NCI-H2196 treated with DMSO at 0.1 percent for 48 hours (cell line): ENCODE data around the gene COL19A1.
"Not testable (repeated sequence)": the region's sequence is repeated elsewhere in the genome, so short reads cannot be mapped to it uniquely, and the experiment has no call there.

Experiments
- DNase-seq: peaks from one replicate; lab custom pipeline; 2025; ENCODE audit not compliant: unreplicated experiment; lab: John Stamatoyannopoulos, UW

The COL19A1 gene

DNA sequence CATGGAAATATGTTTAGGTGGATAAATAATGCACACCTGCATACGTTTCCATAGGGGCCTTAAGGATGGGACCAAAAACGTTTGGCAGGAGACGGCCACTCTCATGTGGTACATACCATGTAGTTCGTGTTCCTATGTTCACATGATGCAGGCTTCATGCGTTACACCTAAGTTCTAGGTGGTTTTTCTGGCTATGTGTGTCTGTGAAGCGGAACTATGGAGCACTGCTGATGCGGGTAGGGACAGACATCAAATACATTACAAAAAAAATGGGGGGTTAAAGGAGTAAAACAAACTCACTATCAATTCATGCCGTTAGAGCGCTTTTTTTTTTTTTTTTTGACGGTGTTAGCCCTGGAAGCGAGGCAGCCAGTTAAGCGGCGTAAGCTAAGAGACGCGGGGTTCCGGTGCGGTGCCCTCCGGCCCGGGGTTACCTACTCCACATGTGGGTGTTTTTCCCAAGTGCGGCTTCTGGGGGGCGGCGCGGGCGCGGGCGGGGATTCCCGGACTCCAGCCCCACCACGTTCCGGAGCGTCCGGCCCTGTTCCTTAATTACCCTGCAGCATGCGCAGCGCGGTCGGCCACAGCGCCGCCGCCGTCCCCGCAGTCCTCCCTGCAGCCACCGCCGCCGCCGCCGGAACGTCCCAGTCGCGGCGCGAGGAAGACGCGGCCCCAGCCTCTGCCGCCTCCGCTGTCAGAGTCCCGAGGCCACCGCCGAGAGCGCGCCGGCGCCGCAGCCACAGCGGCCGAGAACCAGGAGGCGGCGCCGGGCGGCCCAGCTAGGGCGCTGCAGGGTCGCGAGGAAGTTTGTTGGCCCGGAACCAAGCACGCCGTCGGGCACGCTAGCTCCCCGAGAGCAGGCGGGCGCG is 648 bp downstream of the COL19A1 start:
- no peak for DNase-seq

GRCh38 chr6:69867639-69867976 is 1.3 kb downstream of the COL19A1 start:
- no peak for DNase-seq

GRCh38 chr6:69868252-69868804 is 2.0 kb downstream of the COL19A1 start:
- DNase-seq = no peak

- no peak for DNase-seq
Observed at GRCh38 chr6:69868961-69869360, 2.6 kb downstream of the COL19A1 start.

GRCh38 chr6:69871107-69871506 is 4.8 kb downstream of the COL19A1 start:
- no peak for DNase-seq

GRCh38 chr6:69873291-69873690 is 6.9 kb downstream of the COL19A1 start:
- no peak for DNase-seq

DNA sequence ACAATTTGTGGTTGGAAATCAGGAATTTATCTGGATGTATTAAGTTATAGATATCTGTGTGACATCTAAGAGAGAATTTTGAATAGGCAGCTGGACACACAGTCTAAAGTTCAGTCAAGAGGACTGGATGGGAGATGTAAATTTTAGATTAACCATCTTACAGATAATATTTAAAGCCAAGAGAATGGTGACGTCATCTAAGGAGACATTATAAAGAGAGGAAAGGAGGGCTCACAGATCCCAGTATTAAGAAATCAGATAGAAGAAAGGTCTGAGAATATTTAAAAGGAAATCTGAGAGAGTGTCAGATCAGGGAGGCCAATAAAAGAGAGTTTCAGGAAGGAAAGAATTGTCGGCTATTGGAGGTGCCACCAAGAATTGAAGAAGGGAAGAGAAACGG is 9.4 kb downstream of the COL19A1 start:
- DNase-seq = no peak

GRCh38 chr6:69878795-69879194 is 12.4 kb downstream of the COL19A1 start:
- DNase-seq = no peak

- DNase-seq = no peak
Observed at GRCh38 chr6:69880601-69881000, 14.2 kb downstream of the COL19A1 start.

DNA sequence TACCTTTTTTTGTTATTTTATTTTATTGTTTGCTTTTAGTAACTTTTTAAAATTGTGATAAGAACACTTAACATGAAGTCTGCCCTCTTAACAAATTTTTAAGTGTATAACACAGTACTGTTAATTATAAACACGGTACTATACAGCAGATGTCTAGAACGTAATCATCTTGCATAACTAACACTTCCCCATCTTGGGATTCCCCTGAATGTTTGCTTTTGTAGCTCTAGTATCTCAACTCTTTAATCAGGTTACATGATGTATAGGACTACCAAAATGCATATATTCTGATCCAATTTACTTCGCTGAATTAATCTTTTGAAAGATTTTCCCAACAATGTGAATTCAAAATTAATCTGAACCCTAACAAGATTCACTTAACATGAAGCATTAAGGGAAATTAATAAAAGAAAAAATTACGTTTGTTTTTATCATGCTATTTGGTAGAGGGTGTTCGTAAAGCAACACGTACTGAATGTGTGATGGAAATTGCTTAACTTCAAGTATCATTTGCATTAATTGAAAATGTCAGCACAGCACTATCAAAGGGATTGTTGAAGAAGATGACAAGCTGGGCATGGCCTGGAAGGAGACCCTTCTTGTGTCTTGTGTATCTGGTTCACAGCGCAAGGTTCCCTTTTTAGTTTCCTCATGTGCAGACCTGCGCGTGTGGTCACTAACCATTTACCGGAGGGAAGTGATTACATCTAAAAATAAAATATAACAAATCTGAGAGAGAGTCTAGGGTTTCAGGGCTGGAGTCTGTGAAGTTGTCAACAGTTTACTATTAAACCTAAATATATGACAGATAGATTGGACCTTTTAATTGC is 15.2 kb downstream of the COL19A1 start:
- DNase-seq = no peak

- no peak for DNase-seq
Observed at GRCh38 chr6:69883551-69883950, 17.2 kb downstream of the COL19A1 start.

- no peak for DNase-seq
Observed at GRCh38 chr6:69884231-69884630, 17.9 kb downstream of the COL19A1 start.

DNA sequence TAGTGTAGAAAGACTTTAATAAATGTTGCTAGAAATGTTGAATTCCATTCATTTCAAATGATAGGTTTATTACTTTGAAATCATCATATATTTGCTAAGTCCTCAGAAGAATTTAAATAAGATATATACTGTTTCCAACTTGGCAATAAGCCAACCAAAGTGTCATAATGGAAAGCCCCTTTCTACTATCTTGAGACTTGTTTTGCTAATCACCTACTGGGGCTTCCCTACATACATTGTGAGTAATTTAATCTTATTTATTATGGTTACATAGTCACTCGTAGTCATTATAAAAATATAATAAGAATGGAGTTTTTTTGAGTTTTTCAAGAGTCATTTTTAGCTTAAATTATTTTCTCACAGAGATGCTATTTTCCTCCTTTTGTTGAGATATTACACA is 20.7 kb downstream of the COL19A1 start:
- no peak for DNase-seq

GRCh38 chr6:69887714-69888345 is 21.5 kb downstream of the COL19A1 start:
- DNase-seq = no peak

DNA sequence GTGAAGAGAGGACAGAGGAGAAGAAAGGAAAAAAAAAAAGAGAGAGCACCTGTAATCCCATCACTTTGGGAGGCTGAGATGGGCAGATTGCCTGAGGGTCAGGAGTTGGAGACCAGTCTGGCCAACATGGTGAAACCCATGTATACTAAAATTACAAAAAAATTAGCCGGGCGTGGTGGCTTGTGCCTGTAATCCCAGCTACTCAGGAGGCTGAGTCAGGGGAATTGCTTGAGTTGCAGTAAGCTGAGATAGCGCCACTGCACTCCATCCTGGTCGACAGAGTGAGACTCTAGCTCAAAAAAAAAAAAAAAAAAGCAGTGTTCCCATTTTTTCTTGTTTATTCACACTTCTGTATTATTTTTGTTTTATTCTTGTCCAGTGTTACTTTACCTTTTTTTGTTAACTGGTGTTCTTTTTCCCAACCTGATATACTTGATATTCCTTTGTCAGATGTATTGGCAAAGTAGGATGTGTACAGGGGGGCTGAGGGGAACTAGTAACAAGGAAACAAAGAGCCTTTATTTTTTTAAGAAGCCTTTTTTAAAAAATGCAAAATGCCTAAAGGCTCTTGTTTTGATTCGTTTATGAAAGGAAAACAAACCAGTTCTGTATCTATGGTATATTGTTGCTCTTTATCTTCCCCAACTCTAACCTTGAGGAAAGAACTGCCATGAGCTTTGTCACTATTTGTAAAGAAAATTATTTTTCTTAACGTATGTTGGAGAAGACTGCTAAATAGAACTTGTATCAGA is 22.3 kb downstream of the COL19A1 start:
- DNase-seq = no peak

GRCh38 chr6:69889234-69889974 is 23.0 kb downstream of the COL19A1 start:
- not testable (repeated sequence) for DNase-seq

DNA sequence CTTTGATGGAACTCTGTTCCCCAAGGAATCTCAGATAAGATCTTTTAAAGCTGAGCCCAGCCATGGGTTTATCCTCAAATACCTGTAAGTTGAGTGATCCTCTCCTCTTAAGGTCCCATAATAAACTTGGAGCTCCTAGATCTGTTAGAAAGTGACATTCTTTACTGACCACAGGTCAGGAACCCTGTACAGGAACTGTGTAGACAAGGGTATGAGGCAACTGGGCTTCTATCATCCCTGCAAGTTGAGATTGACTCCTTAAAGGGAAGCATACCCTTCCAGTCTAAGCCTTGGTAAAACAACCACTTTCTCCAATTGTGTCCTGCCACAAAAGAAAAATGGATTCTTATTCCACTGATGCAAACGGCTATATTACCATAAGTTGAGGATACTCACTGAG is 26.2 kb downstream of the COL19A1 start:
- DNase-seq = not testable (repeated sequence)

DNA sequence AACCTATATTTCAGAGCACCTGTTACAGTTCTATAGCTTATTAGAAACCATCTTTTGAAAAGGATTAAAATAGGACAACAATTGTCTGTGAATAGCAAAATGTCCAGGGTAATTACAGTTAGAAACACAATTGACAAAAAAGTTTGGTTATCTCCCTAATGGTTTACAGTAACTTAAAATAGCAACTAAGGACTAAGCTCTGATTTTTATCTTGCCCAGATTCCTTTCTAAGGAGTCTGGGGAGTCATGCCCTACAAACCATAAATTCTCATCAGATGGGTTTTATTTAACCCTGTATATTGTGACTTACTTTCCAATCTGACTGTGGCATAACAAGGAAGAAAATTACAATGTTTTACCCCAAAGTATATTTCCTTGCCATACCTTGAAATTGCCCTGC is 26.9 kb downstream of the COL19A1 start:
- DNase-seq = not testable (repeated sequence)

DNA sequence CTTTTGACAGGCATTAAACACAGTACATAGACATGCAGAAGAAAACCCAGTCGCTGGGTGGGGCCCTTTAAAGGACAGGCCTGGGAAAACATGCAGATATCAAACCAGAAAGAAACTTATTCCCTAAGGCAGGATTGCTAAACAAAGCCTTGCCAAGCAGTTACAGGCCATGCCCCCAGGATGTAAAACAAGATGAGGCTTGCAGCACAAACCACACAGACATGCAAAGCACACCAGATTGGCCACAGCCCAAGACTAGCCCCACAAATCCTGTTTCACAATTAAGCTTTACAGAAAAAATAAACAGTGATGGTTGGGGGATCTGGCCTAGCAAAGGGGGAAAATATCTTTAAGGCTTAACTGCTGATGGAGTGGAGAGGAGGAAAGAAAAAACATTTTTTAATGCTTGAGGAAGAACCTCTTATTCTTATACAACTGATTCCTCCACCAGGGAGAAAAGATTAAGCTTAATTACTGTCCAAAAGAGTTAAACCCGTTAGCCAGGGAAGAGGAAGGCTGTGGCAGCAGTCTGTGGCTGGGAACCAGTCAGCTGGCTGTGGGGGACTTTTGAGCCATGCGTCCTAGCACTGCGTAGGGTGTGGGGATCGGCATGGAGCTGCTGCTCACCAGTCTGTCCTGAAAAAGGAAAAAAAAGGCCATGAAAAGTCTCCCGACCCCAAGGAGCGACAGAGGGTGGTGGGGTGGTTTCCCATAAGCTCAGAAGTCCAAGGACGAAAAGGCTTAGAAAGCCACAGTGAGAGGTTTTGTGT is 28.4 kb downstream of the COL19A1 start:
- DNase-seq = no peak
